Activated T-cell treated with anti-CD3 and anti-CD28 coated beads, Interleukin-2, amount 50 U/mL, for 72 hours (primary cell): ENCODE measurements around the gene KLK6. TPM values are rescaled to one million over a fixed set of nuclear protein-coding genes. Genes with fewer than 3 reads are reported as not detected.

ENCODE experiments used
- ATAC-seq, 2 donors: fragments of 150-1000 bp; cut with Tn5 transposase; replicated peaks in 1 of 2; 2 replicates each; pipeline ENCODE4 v1.10.0; 2021; ENCODE audit warnings: moderate library complexity in 2 of 2, mild to moderate bottlenecking in 1 of 2
- DNase-seq, 2 donors: peaks; one replicate each; pipeline ENCODE4 v3.0.0; 2021 to 2022; ENCODE audit warnings: mixed read lengths in 1 of 2
- H3K27ac Mint-ChIP-seq: one replicate; pipeline ENCODE4 v1.8.0; 2022; ENCODE audit warnings: mild to moderate bottlenecking, moderate library complexity, mixed read lengths
- H3K27me3 Mint-ChIP-seq: one replicate; pipeline ENCODE4 v1.8.0; 2022; ENCODE audit warnings: low read depth, mixed read lengths
- H3K36me3 Mint-ChIP-seq, 2 donors: one replicate each; pipeline ENCODE4 v1.8.0; 2022; ENCODE audit warnings: mixed read lengths in 2 of 2, mild to moderate bottlenecking in 1 of 2; ENCODE audit not compliant: insufficient read depth in 2 of 2
- H3K4me1 Mint-ChIP-seq: one replicate; pipeline ENCODE4 v1.8.0; 2022; ENCODE audit warnings: low read depth, mixed read lengths
- H3K4me3 Mint-ChIP-seq, 2 donors: one replicate each; pipeline ENCODE4 v1.8.0; 2022; ENCODE audit warnings: mild to moderate bottlenecking in 2 of 2, mixed read lengths in 2 of 2, moderate library complexity in 2 of 2
- H3K9me3 Mint-ChIP-seq, 2 donors: one replicate each; pipeline ENCODE4 v1.8.0; 2022; ENCODE audit warnings: mixed read lengths in 2 of 2
- total RNA-seq, 2 donors: library from RNA; stranded (reverse); gene quantifications; one replicate each; pipeline ENCODE4 v1.2.3, GENCODE V29; 2022

The KLK6 gene
- total RNA-seq, 2 donors from 2014 or later: not detected

DNA sequence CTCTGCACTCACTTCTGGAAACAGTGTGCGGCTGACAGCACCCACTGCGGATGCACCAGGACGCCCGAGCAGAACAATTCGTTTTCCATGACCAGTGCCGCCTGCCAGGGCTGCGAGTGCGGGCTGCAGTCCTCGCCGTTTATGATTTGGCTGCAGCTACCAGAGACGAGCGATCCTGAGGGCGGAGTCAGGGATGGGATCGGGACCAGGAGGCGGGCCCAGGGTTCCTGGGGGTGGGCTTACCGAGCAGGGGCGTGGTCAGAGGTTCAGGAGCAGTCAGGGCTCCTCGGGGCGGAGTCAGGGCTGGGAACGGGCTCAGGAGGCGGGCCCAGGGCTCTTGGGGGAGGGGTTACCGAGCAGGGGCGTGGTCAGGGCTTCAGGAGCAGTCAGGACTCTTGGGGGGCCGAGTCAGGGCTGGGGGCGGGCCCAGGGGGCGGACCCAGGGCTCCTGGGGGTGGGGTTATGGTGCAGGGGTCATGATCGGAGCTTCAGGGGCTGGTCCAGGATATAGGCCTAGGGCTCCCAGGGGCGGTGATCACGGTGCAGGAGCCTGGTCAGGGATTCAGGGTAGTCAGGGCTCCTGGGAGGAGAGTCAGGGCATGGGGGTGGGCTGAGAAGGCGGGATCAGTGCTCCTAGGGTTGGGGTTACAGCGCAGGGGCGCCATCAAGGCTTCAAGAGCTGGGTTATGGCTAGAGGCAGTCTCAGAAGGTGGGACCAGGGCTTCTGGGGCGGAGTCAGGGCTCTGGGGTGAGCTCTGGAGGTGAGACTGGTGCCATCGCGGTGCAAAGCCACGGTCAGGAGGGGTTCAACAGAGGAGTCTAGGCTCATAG, 59.9 kb downstream of the KLK6 start:
- Mint-ChIP-seq H3K4me1 (peaks cover 10% of the 10 kb centered on the region), H3K36me3 (no peaks in the 10 kb centered on the region), H3K27me3 (peaks cover 16% of the 10 kb centered on the region), H3K27ac (no peak overlapping the region), H3K9me3 (no peaks in the 10 kb centered on the region), H3K4me3 (peak overlapping the region; percentile 45 to 62)
- DNase-seq: peak; percentile 53 to 56
- peak; percentile 60 to 63 for ATAC-seq

Other genes with a start within 250 kb of the KLK6 start
- gene SHANK1, start 249.8 kb downstream of the KLK6 start, total RNA-seq: under 1 TPM in 1 of 2 donors, not detected in 1; 0.07 TPM
- gene CLEC11A, start 246.2 kb downstream of the KLK6 start, total RNA-seq: 1 to 10 TPM; 2.0 to 3.4 TPM
- not detected for gene GPR32, start 199.1 kb downstream of the KLK6 start, total RNA-seq
- gene ACP4, start 179.2 kb downstream of the KLK6 start, total RNA-seq: not detected
- 1 to 10 TPM; 1.7 to 2.3 TPM for gene KLK1, start 145.8 kb downstream of the KLK6 start, total RNA-seq
- gene KLK15, start 136.0 kb downstream of the KLK6 start, total RNA-seq: not detected
- not detected for gene KLK3, start 114.7 kb downstream of the KLK6 start, total RNA-seq
- gene KLK2, start 96.2 kb downstream of the KLK6 start, total RNA-seq: under 1 TPM in 1 of 2 donors, not detected in 1; 0.63 TPM
- gene KLK4, start 58.2 kb downstream of the KLK6 start, total RNA-seq: not detected
- gene KLK5, start 16.6 kb downstream of the KLK6 start, total RNA-seq: not detected
- not detected for gene KLK7, start 14.3 kb upstream of the KLK6 start, total RNA-seq
- not detected for gene KLK8, start 32.0 kb upstream of the KLK6 start, total RNA-seq
- not detected for gene KLK10, start 50.1 kb upstream of the KLK6 start, total RNA-seq
- not detected for gene KLK11, start 57.0 kb upstream of the KLK6 start, total RNA-seq
- gene KLK12, start 65.4 kb upstream of the KLK6 start, total RNA-seq: not detected
- not detected for gene KLK13, start 95.5 kb upstream of the KLK6 start, total RNA-seq
- 1 to 10 TPM in 1 of 2 donors, under 1 TPM in 1; 0.69 to 1.2 TPM for gene KLK14, start 113.3 kb upstream of the KLK6 start, total RNA-seq
- 10 to 100 TPM; 10.7 to 11.9 TPM for gene CTU1, start 138.8 kb upstream of the KLK6 start, total RNA-seq
- 1 to 10 TPM in 1 of 2 donors, under 1 TPM in 1; 0.74 to 1.6 TPM for gene SIGLEC9, start 155.3 kb upstream of the KLK6 start, total RNA-seq
- gene SIGLEC7, start 172.7 kb upstream of the KLK6 start, total RNA-seq: not detected